Mucosa of descending colon (tissue), 3 donors: ENCODE measurements around the gene GLIS1. TPM values are rescaled to one million over a fixed set of nuclear protein-coding genes. Genes with fewer than 3 reads are reported as not detected.

ENCODE experiments used
- ATAC-seq: fragments of 200-7000 bp; cut with Tn5 transposase; one replicate; pipeline ENCODE4 v1.9.1; 2020; ENCODE audit warnings: mild to moderate bottlenecking, moderate library complexity
- DNase-seq, 3 donors: peaks; one replicate each; pipeline ENCODE4 v3.0.0-alpha.2; 2020
- H3K36me3 ChIP-seq: fragments of 200-600 bp; one replicate; pipeline ENCODE4 v1.8.0; 2021; ENCODE audit warnings: low read depth, mild to moderate bottlenecking
- H3K4me1 ChIP-seq: fragments of 200-600 bp; one replicate; pipeline ENCODE4 v1.8.0; 2021; ENCODE audit warnings: low read depth, mild to moderate bottlenecking
- H3K4me3 ChIP-seq: fragments of 200-600 bp; one replicate; pipeline ENCODE4 v1.8.0; 2021; ENCODE audit warnings: mild to moderate bottlenecking
- H3K9me3 ChIP-seq: fragments of 200-600 bp; one replicate; pipeline ENCODE4 v1.8.0; 2021; ENCODE audit warnings: mild to moderate bottlenecking
- intact Hi-C, 2 donors: fragments of 100-400 bp; cut with DNase I in 1 of 2; cut with micrococcal nuclease in 1 of 2; formaldehyde crosslinking; loops; one replicate each; pipeline versions ENCODE4 v1.11.0 to v1.11.1; 2022; cut with DNase I, micrococcal nuclease
- total RNA-seq, 3 donors: library from RNA; stranded (reverse); fragmentation: NEBNext Ultra II Directional in 2 of 3; extraction: Animal tissue kit (Norgen Biotek cat#: 25700) in 2 of 3; gene quantifications; one replicate each; pipeline versions ENCODE4 v1.2.1 to v1.2.4, GENCODE V29; 2021 to 2023
- TF ChIP-seq, protein P1 (sequence below): fragments of 200-600 bp; IDR thresholded peaks from one replicate; pipeline ENCODE4 v1.8.0; 2022; ENCODE audit warnings: antibody characterized with exemption, mild to moderate bottlenecking
- donor health status: DM: no; HTN: no; CAD: no; lungs with moderate emphysema.
- donor health status: DM: no; HTN: no; CAD: no.
- donor health status: DM: no; HTN: yes; CAD: no.

Gene GLIS1
- total RNA-seq, 3 donors from 2014 or later = 0.09 to 0.24 (median 0.14) TPM

DNA sequence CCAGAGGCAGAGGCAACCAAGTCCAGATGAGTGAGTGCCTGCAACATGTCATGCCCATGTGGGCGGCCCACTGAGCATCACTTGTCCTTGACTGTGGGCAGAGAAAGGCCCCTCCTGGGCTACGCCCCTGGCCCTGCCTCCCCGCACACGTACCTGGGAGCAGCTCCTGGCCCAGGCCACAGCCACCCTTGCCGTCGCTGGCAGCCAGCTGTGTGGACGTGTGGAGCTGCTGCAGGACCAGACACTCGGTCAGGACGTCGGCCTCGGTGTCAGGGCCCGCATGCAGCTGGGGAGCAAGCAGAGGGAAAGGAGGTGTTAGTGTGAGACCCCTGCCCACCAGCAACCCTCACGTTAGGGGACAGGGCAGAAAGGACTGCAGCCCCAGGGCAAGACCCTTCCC lies 218.5 kb downstream of the GLIS1 start:
- ATAC-seq = no peak
- no peaks in the 10 kb centered on the region for H3K4me1 ChIP-seq
- H3K9me3 ChIP-seq = no peaks in the 10 kb centered on the region
- H3K36me3 ChIP-seq = no peaks in the 10 kb centered on the region
- DNase-seq = no peak
- no peak overlapping the region for H3K4me3 ChIP-seq
- TF ChIP-seq, protein P1, sequence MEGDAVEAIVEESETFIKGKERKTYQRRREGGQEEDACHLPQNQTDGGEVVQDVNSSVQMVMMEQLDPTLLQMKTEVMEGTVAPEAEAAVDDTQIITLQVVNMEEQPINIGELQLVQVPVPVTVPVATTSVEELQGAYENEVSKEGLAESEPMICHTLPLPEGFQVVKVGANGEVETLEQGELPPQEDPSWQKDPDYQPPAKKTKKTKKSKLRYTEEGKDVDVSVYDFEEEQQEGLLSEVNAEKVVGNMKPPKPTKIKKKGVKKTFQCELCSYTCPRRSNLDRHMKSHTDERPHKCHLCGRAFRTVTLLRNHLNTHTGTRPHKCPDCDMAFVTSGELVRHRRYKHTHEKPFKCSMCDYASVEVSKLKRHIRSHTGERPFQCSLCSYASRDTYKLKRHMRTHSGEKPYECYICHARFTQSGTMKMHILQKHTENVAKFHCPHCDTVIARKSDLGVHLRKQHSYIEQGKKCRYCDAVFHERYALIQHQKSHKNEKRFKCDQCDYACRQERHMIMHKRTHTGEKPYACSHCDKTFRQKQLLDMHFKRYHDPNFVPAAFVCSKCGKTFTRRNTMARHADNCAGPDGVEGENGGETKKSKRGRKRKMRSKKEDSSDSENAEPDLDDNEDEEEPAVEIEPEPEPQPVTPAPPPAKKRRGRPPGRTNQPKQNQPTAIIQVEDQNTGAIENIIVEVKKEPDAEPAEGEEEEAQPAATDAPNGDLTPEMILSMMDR = no peak
- intact Hi-C loops = no loop called here

DNA sequence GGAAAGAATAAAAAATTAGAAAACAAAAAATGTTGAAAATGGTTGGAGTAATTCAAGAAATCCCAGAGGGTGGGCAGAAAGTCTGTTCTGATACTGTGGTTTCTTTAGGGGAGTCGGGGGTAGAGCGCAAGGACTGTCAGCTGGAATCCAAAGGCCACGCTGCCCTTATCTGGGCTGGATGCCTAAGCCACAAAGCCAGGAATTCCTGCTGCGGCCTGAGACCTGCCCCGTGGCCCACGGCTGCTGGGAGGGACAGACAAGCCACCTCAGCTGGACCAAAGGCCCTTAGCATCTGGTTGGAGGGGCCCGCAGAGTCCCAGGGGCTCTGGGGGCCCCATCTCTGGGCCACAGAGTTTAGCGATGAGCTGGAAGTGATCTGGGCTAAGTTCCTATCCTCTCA lies 219.5 kb downstream of the GLIS1 start:
- no peaks in the 10 kb centered on the region for H3K4me1 ChIP-seq
- no peak overlapping the region for H3K4me3 ChIP-seq
- H3K36me3 ChIP-seq = no peaks in the 10 kb centered on the region
- intact Hi-C loops = no loop called here
- DNase-seq (no peak), ATAC-seq (no peak)
- H3K9me3 ChIP-seq = no peaks in the 10 kb centered on the region
- TF ChIP-seq, protein P1 = no peak

DNA sequence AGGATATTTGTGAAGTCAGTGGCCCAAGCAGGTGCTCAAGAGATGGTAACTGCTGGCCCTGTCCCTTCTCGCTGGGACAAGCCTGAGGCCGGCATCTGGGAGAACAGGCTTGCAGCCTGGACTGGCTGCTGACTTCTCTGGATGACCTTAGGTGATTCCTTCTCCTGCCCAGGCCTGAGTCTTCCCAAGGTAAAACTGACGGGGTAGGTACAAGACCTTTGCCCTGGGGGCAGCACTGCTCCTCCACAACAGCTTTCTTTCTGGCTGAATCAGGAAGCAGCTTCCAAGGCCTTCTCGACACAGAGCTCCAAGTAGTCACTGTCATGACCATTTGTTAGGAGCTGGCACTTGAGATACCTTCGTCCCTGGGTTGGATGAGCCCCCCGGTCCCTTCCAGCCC lies 220.2 kb downstream of the GLIS1 start:
- Histone ChIP-seq H3K9me3 (no peaks in the 10 kb centered on the region), H3K36me3 (no peaks in the 10 kb centered on the region), H3K4me3 (no peak overlapping the region), H3K4me1 (no peaks in the 10 kb centered on the region)
- TF ChIP-seq, protein P1 = no peak
- intact Hi-C loops = no loop called here
- ATAC-seq (no peak), DNase-seq (no peak)

DNA sequence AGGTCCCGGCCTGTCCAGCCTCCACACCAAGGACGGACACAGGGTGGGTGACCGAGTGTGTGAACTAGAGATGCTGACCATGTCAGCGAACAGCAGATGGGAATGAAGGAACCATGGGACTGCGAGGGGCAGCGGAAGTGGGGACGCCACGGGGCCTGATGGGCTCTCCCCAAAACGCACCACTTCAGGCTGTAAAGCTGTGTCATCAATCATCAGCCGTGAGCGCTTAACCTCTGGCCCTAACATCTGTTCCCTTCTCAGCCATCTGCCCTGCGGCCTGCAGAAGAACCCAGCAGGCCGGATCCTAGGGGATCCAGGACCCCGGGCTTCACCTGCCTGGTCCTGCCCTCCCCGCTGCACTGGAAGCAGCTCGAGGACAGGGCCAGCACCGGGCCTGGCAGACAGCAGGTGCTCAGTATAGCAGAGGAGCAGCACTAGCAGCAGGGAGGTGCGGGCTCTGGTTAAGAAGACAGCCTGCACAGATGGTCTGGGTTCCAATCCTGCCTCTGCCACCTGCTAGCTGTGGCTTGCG lies 221.1 kb downstream of the GLIS1 start:
- DNase-seq (peak in 1 of 3 donors; percentile 16), ATAC-seq (peak; percentile 7)
- Histone ChIP-seq H3K4me1 (no peaks in the 10 kb centered on the region), H3K4me3 (no peak overlapping the region), H3K36me3 (no peaks in the 10 kb centered on the region), H3K9me3 (no peaks in the 10 kb centered on the region)
- TF ChIP-seq, protein P1 = no peak
- intact Hi-C loops = no loop called here

DNA sequence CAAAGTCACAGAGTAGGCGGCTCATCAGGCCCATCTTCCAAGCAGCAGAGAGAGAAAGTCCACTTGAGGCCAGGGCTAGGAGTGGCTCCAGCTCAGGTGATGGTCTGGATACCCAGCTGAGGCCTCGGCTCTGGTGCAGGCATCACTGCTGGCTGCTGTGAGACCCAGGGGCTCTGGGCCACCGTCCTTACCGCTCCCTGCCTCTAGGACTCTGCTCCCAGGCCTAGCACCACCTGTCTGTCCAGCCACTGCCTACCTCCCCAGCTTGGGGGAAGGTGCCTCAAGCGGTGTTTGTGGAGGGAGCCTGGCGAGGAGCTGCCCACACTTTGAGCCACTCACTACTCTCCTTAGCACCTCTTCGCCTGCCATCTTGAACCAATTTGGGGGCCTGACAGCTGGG lies 221.9 kb downstream of the GLIS1 start:
- Histone ChIP-seq H3K36me3 (no peaks in the 10 kb centered on the region), H3K4me3 (no peak overlapping the region), H3K4me1 (no peaks in the 10 kb centered on the region), H3K9me3 (no peaks in the 10 kb centered on the region)
- ATAC-seq (no peak), DNase-seq (no peak)
- TF ChIP-seq, protein P1 = no peak
- intact Hi-C loops = no loop called here

DNA sequence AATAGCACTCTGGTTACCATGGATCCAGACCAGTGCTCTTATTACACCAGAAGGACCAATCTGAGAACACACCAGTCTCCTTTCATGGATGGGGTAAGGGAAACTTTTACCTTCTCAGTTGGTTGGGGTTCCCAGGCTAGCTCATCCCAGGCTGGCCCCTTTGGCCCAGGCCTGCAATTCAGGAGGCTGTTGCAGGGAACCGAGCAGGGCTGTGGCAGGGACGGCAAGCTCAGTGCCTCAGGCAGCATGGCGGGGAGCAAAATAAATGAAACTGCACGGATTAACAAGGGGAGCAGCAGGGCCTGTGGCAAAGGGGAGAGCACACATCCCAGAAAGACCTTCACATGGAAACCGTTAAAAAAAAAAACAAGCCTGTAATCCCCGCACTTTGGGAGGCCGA lies 222.8 kb downstream of the GLIS1 start:
- ATAC-seq (no peak), DNase-seq (no peak)
- intact Hi-C loops = no loop called here
- H3K9me3 ChIP-seq = no peaks in the 10 kb centered on the region
- H3K4me1 ChIP-seq = no peaks in the 10 kb centered on the region
- H3K4me3 ChIP-seq = no peak overlapping the region
- TF ChIP-seq, protein P1 = no peak
- no peaks in the 10 kb centered on the region for H3K36me3 ChIP-seq
